Thoracic aorta (tissue), 2 donors: Measurements from ENCODE around the gene ATP6AP2. TPM values are rescaled to one million over a fixed set of nuclear protein-coding genes. Genes with fewer than 3 reads are reported as not detected.

Experiments
- ATAC-seq: fragments of 150-250 bp; one replicate; pipeline ENCODE4 v1.8.0; 2017; ENCODE audit warnings: low read depth; ENCODE audit not compliant: insufficient number of reproducible peaks, low FRiP score
- DNase-seq: peaks from one replicate; pipeline ENCODE4 v3.0.0-alpha.2; 2020; ENCODE audit warnings: low spot score
- H3K27ac ChIP-seq, 2 donors: fragments of 200-600 bp; sonication (generic); 1 replicate in 1 of 2; 2 replicates in 1 of 2; pipeline ENCODE4 v1.5.1; 2016; ENCODE audit warnings: mild to moderate bottlenecking in 2 of 2, moderate library complexity in 2 of 2
- H3K27me3 ChIP-seq: fragments of 200-600 bp; sonication (generic); replicated peaks from 2 replicates; pipeline ENCODE4 v1.6.0; 2016; ENCODE audit warnings: mild to moderate bottlenecking; ENCODE audit not compliant: insufficient read depth
- H3K36me3 ChIP-seq: fragments of 200-600 bp; sonication (generic); one replicate; pipeline ENCODE4 v1.5.1; 2016
- H3K4me1 ChIP-seq, 2 donors: fragments of 200-600 bp; sonication (generic); 1 replicate in 1 of 2; 2 replicates in 1 of 2; pipeline versions ENCODE4 v1.5.1 to v1.6.0; 2016; ENCODE audit warnings: low read depth in 2 of 2, mild to moderate bottlenecking in 1 of 2; ENCODE audit not compliant: control insufficient read depth in 1 of 2
- H3K4me3 ChIP-seq: fragments of 200-600 bp; sonication (generic); 2 replicates; pipeline ENCODE4 v1.5.1; 2016; ENCODE audit warnings: mild to moderate bottlenecking
- H3K9me3 ChIP-seq: fragments of 200-600 bp; sonication (generic); 2 replicates; pipeline ENCODE4 v1.5.1; 2016
- CTCF ChIP-seq: fragments of 200-600 bp; sonication (generic); IDR thresholded peaks from one replicate; pipeline ENCODE4 v1.5.1; 2019; ENCODE audit warnings: antibody characterized with exemption
- total RNA-seq, 2 donors: library from RNA; depleted of rRNA; stranded (reverse); fragments of >200 nt; gene quantifications; one replicate each; pipeline versions ENCODE4 v1.1.0 to v1.2.3, GENCODE V29; 2016

The ATP6AP2 gene
- total RNA-seq, 2 donors from 2014 or later, result 126 to 176 TPM

- H3K27ac ChIP-seq, result no peak overlapping the region
- H3K27me3 ChIP-seq, result no peaks in the 10 kb centered on the region
- DNase-seq (no peak), ATAC-seq (no peak)
- no peak for TF ChIP-seq CTCF
- H3K4me3 ChIP-seq, result no peak overlapping the region
- no peaks in the 10 kb centered on the region for H3K9me3 ChIP-seq
- H3K4me1 ChIP-seq, result no peaks in the 10 kb centered on the region
- no peaks in the 10 kb centered on the region for H3K36me3 ChIP-seq
These were observed 35.2 kb downstream of the ATP6AP2 start for GRCh38 chrX:40615976-40616375.

GRCh38 chrX:40617566-40617965 lies 36.8 kb downstream of the ATP6AP2 start:
- ATAC-seq (no peak), DNase-seq (no peak)
- Histone ChIP-seq H3K27ac (no peak overlapping the region), H3K9me3 (no peaks in the 10 kb centered on the region), H3K27me3 (no peaks in the 10 kb centered on the region), H3K4me3 (no peak overlapping the region), H3K36me3 (no peaks in the 10 kb centered on the region), H3K4me1 (no peaks in the 10 kb centered on the region)
- TF ChIP-seq CTCF, result no peak

- no peaks in the 10 kb centered on the region for H3K36me3 ChIP-seq
- H3K9me3 ChIP-seq, result no peaks in the 10 kb centered on the region
- H3K27me3 ChIP-seq, result no peaks in the 10 kb centered on the region
- no peak for TF ChIP-seq CTCF
- no peak overlapping the region for H3K4me3 ChIP-seq
- no peaks in the 10 kb centered on the region for H3K4me1 ChIP-seq
- ATAC-seq (no peak), DNase-seq (no peak)
- no peak overlapping the region for H3K27ac ChIP-seq
These were observed 41.8 kb downstream of the ATP6AP2 start for GRCh38 chrX:40622479-40623138.

GRCh38 chrX:40623139-40623536 lies 42.4 kb downstream of the ATP6AP2 start, which contains the start of gene MPC1L:
TSS of gene MPC1L (plus strand) at chrX:40623428. CDS start at chrX:40623566, 138 bp downstream.
- no peak for TF ChIP-seq CTCF
- H3K27me3 ChIP-seq, result no peaks in the 10 kb centered on the region
- no peak within 1 kb of the TSS for H3K4me3 ChIP-seq
- H3K4me1 ChIP-seq, result no peaks in the 10 kb centered on the region
- DNase-seq (no peak), ATAC-seq (no peak)
- H3K36me3 ChIP-seq, result no peaks in the 10 kb centered on the region
- H3K27ac ChIP-seq, result no peak within 1 kb of the TSS
- H3K9me3 ChIP-seq, result no peaks in the 10 kb centered on the region

GRCh38 chrX:40623665-40624064 lies 42.9 kb downstream of the ATP6AP2 start:
- TF ChIP-seq CTCF, result no peak
- no peaks in the 10 kb centered on the region for H3K4me1 ChIP-seq
- ATAC-seq (no peak), DNase-seq (no peak)
- no peak overlapping the region for H3K4me3 ChIP-seq
- H3K27ac ChIP-seq, result no peak overlapping the region
- H3K27me3 ChIP-seq, result no peaks in the 10 kb centered on the region
- no peaks in the 10 kb centered on the region for H3K9me3 ChIP-seq
- peaks cover under 1% of the 10 kb centered on the region for H3K36me3 ChIP-seq
